Subcutaneous adipose tissue (tissue), 4 donors: ENCODE results near the gene ERF. TPM values are rescaled to one million over a fixed set of nuclear protein-coding genes. Genes with fewer than 3 reads are reported as not detected.

ENCODE experiments used
- total RNA-seq, 4 donors: library from RNA; depleted of rRNA; stranded (reverse); fragments of >200 nt; gene quantifications; one replicate each; pipeline ENCODE4 v1.1.0, GENCODE V29; 2016
- TF ChIP-seq, protein P1 (sequence below): fragments of 450-650 bp; IDR thresholded peaks from one replicate; pipeline ENCODE4 v1.5.1; 2016; ENCODE audit warnings: low read depth, mild to moderate bottlenecking, control low read depth, antibody characterized with exemption, moderate library complexity

Gene ERF
- total RNA-seq, 4 donors from 2014 or later = 9.9 to 19.4 (median 14.0) TPM

DNA sequence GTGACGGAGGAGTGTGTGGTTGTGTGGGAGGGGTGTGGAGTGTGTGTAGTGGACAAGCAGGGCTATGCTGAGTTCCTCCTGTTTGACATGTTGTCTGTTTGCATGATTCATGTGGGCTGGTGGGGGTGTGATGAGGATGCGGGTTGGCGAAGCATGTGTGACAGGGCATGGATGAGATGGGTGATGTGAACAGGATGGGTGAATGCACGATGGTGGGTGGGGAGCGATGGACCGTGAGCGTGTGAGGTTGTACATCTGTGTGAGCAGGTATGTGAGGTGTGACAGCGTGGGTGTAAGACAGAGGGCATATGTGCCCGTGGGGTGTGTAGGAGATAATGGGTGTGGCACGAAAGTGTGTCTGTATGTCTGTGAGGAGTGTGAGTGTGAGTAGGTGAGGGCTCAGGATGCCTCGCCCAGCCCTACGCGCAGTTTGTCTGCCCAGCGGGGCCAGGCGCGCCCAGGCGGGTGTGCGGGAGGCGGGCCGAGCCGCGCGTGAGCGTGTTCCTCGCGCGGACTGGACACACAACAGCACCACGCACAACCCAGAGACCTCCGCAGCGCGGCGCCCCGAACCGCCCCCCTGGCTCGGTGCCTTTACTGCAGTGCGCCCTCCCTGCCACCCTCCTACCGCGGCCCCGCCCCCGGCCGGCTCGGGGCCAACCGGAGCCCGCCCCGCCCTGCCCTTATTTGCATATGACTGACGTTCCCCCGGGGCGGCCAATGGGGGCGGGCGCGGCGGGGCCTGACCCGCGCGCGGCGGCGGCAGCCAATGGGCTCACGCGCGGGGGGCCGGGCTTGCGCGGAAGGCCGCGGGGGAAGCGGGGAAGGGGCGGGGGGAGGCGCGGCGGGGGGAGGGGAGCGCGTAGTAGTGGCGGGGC, 28.5 kb upstream of the ERF start:
- TF ChIP-seq, protein P1, sequence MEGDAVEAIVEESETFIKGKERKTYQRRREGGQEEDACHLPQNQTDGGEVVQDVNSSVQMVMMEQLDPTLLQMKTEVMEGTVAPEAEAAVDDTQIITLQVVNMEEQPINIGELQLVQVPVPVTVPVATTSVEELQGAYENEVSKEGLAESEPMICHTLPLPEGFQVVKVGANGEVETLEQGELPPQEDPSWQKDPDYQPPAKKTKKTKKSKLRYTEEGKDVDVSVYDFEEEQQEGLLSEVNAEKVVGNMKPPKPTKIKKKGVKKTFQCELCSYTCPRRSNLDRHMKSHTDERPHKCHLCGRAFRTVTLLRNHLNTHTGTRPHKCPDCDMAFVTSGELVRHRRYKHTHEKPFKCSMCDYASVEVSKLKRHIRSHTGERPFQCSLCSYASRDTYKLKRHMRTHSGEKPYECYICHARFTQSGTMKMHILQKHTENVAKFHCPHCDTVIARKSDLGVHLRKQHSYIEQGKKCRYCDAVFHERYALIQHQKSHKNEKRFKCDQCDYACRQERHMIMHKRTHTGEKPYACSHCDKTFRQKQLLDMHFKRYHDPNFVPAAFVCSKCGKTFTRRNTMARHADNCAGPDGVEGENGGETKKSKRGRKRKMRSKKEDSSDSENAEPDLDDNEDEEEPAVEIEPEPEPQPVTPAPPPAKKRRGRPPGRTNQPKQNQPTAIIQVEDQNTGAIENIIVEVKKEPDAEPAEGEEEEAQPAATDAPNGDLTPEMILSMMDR = no peak

DNA sequence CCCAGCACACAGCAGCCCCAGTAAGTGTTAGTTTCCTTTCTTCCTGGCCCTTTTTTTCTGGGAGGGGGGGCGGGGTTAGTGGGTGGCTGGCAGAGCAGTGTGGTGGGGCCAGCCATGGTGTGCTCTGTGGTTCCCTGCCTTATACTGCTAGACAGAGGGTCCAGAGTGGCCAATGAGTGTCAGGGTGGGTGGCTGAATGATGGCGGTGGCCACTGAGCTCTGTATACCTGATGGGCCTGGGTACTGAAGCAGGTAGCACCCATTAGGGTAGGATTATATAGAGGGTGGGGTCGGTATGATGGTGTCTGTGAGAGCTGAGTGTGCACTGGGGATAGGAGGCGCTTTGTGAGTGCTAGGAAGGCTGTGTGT, 27.9 kb upstream of the ERF start:
- TF ChIP-seq, protein P1 = no peak

DNA sequence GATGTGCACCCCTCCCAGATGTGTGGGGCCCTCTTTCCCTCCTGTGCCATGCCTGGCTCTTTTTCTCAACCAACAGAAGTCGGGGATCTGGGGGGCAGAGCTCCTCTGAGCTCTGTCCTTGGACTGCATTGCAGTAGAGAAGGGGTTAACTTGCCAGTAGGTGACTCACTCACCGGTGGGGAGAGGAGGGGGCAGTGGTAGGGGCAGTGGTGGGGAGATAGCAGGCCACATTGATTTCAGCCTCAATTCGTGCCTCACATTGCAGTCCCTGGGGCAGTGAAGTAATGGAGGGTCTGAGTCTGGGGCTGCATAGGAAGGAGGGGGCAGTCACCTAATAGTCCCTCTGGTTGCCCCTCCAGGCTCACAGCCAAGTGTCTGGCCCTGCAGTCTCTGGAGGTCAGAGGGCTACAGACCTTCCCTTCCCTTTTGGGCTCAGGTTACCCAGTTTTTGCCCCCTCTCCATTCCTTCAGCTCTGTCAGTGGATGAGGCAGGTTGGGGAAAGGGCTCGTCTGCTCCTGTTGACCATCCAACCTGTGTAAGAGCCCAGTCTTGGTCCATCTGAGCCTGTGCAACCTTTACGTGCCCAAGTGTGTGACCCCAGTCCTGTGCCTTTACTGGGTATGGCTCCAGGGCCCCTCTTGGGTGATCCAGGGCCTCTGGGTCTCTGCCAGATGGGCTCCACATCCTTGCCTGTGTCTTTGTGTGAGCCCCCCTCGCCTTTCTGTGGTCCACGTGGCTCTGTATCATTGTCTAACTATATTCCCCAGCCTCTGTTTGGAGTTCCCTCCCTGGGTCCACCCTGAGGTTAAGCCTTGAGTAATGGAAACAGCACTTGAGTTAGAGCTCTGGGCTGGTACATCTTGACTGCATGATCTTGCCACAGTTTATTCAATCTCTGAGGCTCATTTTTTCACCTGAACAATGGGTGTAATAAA, 27.2 kb upstream of the ERF start:
- TF ChIP-seq, protein P1 = no peak

DNA sequence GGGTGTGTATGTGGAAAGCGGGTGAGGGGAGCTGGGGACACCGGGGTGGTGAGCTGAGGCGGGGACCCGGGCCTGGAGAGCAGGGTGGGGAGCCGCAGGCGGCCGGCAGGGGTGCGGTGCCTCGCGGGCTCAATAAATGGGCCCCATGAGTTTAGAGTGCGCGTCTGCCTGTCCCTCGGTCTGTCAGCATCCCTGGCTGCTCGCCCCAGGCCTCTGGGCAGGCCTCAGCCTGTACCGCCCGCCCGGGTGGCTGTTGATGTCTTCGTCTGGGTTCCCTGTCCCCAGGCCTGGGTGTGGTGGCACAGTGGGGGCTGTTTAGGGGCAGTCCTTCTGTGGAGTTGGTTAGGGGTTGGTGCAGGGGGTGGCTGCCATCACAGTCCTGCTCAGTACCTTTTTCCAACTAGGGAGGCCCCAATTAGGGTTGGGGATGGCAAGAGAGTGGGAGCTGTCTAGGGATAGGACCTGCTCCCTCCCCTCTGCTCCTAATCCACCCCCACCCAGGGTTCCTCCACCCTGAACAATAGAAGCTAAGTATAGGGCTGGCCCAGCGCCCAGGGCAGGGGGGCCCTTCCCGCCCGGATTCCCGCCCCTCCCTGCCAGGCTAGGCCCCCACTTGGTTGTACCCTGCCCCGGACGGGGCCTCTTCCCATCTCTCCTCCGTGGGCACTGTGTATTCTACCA, 26.4 kb upstream of the ERF start:
- TF ChIP-seq, protein P1 = no peak

DNA sequence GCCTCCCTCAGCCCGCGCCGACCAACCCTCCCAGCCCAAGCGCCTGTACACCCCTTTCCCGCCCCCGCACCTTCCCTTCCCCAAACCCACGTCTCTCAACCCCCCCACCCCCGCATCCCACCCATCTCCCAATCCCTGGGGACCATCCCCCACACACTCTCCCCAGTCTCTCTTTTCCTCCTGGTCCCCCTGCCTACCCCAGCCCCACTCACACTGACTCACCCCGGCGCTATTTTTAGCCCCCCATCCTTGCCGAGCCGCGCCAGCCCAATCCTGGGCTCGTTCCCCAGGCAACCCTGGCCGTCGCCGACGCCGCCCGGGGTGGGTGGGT, 25.9 kb upstream of the ERF start:
- TF ChIP-seq, protein P1 = no peak

DNA sequence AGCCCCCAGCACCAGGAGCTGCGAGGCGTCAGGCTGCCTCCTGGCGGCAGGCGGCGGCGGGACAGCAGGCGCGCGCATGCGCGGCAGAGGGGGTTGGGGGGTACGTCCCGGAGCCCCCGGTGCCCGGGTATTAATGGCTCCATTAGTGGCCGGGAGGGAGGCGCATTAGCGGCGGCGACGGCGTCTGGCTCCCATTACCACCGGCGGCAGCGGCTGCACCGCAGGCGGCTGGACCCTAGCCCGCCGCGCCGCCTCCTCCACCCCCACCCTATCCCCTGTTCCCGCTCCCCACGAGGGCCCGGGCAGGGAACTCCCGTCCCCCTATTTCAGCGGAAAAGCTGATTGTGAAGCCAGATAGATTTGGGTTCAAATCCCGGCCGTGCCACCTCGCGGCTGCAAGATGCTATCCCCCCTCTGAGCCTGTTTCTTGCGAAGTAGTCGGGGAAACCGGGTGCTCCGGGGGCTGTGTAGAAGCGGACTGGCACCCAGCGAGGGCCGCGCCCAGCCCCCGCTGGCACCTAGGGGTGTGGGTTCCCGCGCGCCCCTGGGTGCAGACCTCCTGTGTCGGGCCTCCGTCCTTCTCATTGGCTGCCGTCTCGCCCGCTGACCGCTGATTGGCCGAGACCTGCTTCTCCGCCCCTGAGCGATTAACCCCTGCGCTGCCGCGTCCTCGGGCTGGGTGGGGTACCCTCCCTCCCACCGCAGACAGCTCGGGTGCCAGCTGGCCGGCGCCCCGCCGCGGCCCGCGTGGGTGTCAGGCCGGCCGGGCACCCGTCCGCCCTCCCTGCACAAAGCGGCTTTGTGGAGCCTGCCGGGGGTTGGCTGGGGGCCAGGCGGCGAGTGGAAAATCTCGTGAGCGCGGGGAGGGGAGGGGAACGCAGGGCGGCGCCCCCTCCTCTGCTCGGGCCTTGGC, 25.2 kb upstream of the ERF start:
- TF ChIP-seq, protein P1 = no peak
